ENCODE data around the gene ACTL8.

Gene ACTL8

GRCh38 chr1:17770983-17771382, 15.8 kb downstream of the ACTL8 start:
- no peaks in the 10 kb centered on the region for H3K36me3 Mint-ChIP-seq (ENCODE audit: low read depth)
- H3K4me3 Mint-ChIP-seq = no peak overlapping the region
- no peaks in the 10 kb centered on the region for H3K4me1 Mint-ChIP-seq
- no peak for DNase-seq
- H3K27me3 Mint-ChIP-seq = peaks cover 4% of the 10 kb centered on the region
- no peak overlapping the region for H3K27ac Mint-ChIP-seq
- no peaks in the 10 kb centered on the region for H3K9me3 Mint-ChIP-seq
- no peak for ATAC-seq

GRCh38 chr1:17772615-17773212, 17.6 kb downstream of the ACTL8 start:
- Mint-ChIP-seq H3K36me3 (ENCODE audit: low read depth) (no peaks in the 10 kb centered on the region), H3K4me1 (no peaks in the 10 kb centered on the region), H3K27me3 (no peaks in the 10 kb centered on the region), H3K27ac (no peak overlapping the region), H3K9me3 (no peaks in the 10 kb centered on the region), H3K4me3 (no peak overlapping the region)
- DNase-seq (no peak), ATAC-seq (no peak)

- Mint-ChIP-seq H3K9me3 (no peaks in the 10 kb centered on the region), H3K27ac (no peak overlapping the region), H3K4me1 (no peaks in the 10 kb centered on the region), H3K27me3 (no peaks in the 10 kb centered on the region), H3K4me3 (no peak overlapping the region), H3K36me3 (ENCODE audit: low read depth) (no peaks in the 10 kb centered on the region)
- DNase-seq (no peak), ATAC-seq (no peak)
Observed at GRCh38 chr1:17773591-17774326, 18.6 kb downstream of the ACTL8 start.

GRCh38 chr1:17774452-17774851, 19.3 kb downstream of the ACTL8 start:
- no peak overlapping the region for H3K4me3 Mint-ChIP-seq
- peaks cover 1% of the 10 kb centered on the region for H3K27me3 Mint-ChIP-seq
- no peak overlapping the region for H3K27ac Mint-ChIP-seq
- no peak for DNase-seq
- no peaks in the 10 kb centered on the region for H3K36me3 Mint-ChIP-seq (ENCODE audit: low read depth)
- no peaks in the 10 kb centered on the region for H3K9me3 Mint-ChIP-seq
- ATAC-seq = no peak
- no peaks in the 10 kb centered on the region for H3K4me1 Mint-ChIP-seq

- H3K27ac Mint-ChIP-seq = no peak overlapping the region
- no peaks in the 10 kb centered on the region for H3K36me3 Mint-ChIP-seq (ENCODE audit: low read depth)
- ATAC-seq (no peak), DNase-seq (no peak)
- H3K4me3 Mint-ChIP-seq = no peak overlapping the region
- H3K9me3 Mint-ChIP-seq = no peaks in the 10 kb centered on the region
- H3K27me3 Mint-ChIP-seq = peaks cover 1% of the 10 kb centered on the region
- H3K4me1 Mint-ChIP-seq = no peaks in the 10 kb centered on the region
Observed at GRCh38 chr1:17775796-17776195, 20.7 kb downstream of the ACTL8 start.

GRCh38 chr1:17776426-17776825, 21.3 kb downstream of the ACTL8 start:
- Mint-ChIP-seq H3K27me3 (peaks cover 1% of the 10 kb centered on the region), H3K4me1 (no peaks in the 10 kb centered on the region), H3K4me3 (no peak overlapping the region), H3K9me3 (no peaks in the 10 kb centered on the region), H3K36me3 (ENCODE audit: low read depth) (no peaks in the 10 kb centered on the region), H3K27ac (no peak overlapping the region)
- ATAC-seq = no peak
- no peak for DNase-seq

- DNase-seq (no peak), ATAC-seq (no peak)
- no peaks in the 10 kb centered on the region for H3K9me3 Mint-ChIP-seq
- no peak overlapping the region for H3K27ac Mint-ChIP-seq
- H3K27me3 Mint-ChIP-seq = peaks cover 1% of the 10 kb centered on the region
- no peaks in the 10 kb centered on the region for H3K4me1 Mint-ChIP-seq
- no peak overlapping the region for H3K4me3 Mint-ChIP-seq
- H3K36me3 Mint-ChIP-seq (ENCODE audit: low read depth) = no peaks in the 10 kb centered on the region
Observed at GRCh38 chr1:17777330-17777729, 22.2 kb downstream of the ACTL8 start.

GRCh38 chr1:17777818-17778217, 22.7 kb downstream of the ACTL8 start:
- no peak overlapping the region for H3K27ac Mint-ChIP-seq
- H3K9me3 Mint-ChIP-seq = no peaks in the 10 kb centered on the region
- H3K36me3 Mint-ChIP-seq (ENCODE audit: low read depth) = no peaks in the 10 kb centered on the region
- peaks cover 1% of the 10 kb centered on the region for H3K27me3 Mint-ChIP-seq
- ATAC-seq (no peak), DNase-seq (no peak)
- no peaks in the 10 kb centered on the region for H3K4me1 Mint-ChIP-seq
- H3K4me3 Mint-ChIP-seq = no peak overlapping the region

- no peaks in the 10 kb centered on the region for H3K36me3 Mint-ChIP-seq (ENCODE audit: low read depth)
- H3K27ac Mint-ChIP-seq = no peak overlapping the region
- no peak overlapping the region for H3K4me3 Mint-ChIP-seq
- ATAC-seq = no peak
- peaks cover 1% of the 10 kb centered on the region for H3K27me3 Mint-ChIP-seq
- no peaks in the 10 kb centered on the region for H3K9me3 Mint-ChIP-seq
- H3K4me1 Mint-ChIP-seq = no peaks in the 10 kb centered on the region
- DNase-seq = no peak
Observed at GRCh38 chr1:17780916-17781315, 25.8 kb downstream of the ACTL8 start.

- Mint-ChIP-seq H3K36me3 (ENCODE audit: low read depth) (no peaks in the 10 kb centered on the region), H3K27ac (no peak overlapping the region), H3K9me3 (no peaks in the 10 kb centered on the region), H3K4me1 (no peaks in the 10 kb centered on the region), H3K27me3 (peaks cover 12% of the 10 kb centered on the region), H3K4me3 (no peak overlapping the region)
- DNase-seq (no peak), ATAC-seq (no peak)
Observed at GRCh38 chr1:17789926-17790325, 34.8 kb downstream of the ACTL8 start.

- no peaks in the 10 kb centered on the region for H3K9me3 Mint-ChIP-seq
- peaks cover 14% of the 10 kb centered on the region for H3K27me3 Mint-ChIP-seq
- ATAC-seq (no peak), DNase-seq (no peak)
- no peaks in the 10 kb centered on the region for H3K4me1 Mint-ChIP-seq
- H3K36me3 Mint-ChIP-seq (ENCODE audit: low read depth) = no peaks in the 10 kb centered on the region
- H3K4me3 Mint-ChIP-seq = no peak overlapping the region
- no peak overlapping the region for H3K27ac Mint-ChIP-seq
Observed at GRCh38 chr1:17790383-17791054, 35.4 kb downstream of the ACTL8 start.

- no peak for ATAC-seq
- H3K4me3 Mint-ChIP-seq = no peak overlapping the region
- no peak for DNase-seq
- H3K27me3 Mint-ChIP-seq = peaks cover 14% of the 10 kb centered on the region
- no peaks in the 10 kb centered on the region for H3K36me3 Mint-ChIP-seq (ENCODE audit: low read depth)
- no peaks in the 10 kb centered on the region for H3K9me3 Mint-ChIP-seq
- no peak overlapping the region for H3K27ac Mint-ChIP-seq
- H3K4me1 Mint-ChIP-seq = no peaks in the 10 kb centered on the region
Observed at GRCh38 chr1:17791055-17791390, 35.9 kb downstream of the ACTL8 start.

- ATAC-seq (no peak), DNase-seq (no peak)
- H3K4me1 Mint-ChIP-seq = no peaks in the 10 kb centered on the region
- H3K4me3 Mint-ChIP-seq = no peak overlapping the region
- H3K9me3 Mint-ChIP-seq = no peaks in the 10 kb centered on the region
- H3K36me3 Mint-ChIP-seq (ENCODE audit: low read depth) = no peaks in the 10 kb centered on the region
- peaks cover 14% of the 10 kb centered on the region for H3K27me3 Mint-ChIP-seq
- no peak overlapping the region for H3K27ac Mint-ChIP-seq
Observed at GRCh38 chr1:17791480-17791879, 36.3 kb downstream of the ACTL8 start.

- Mint-ChIP-seq H3K27ac (no peak overlapping the region), H3K36me3 (ENCODE audit: low read depth) (no peaks in the 10 kb centered on the region), H3K9me3 (no peaks in the 10 kb centered on the region), H3K4me3 (no peak overlapping the region), H3K4me1 (no peaks in the 10 kb centered on the region), H3K27me3 (peaks cover 14% of the 10 kb centered on the region)
- DNase-seq (no peak), ATAC-seq (no peak)
Observed at GRCh38 chr1:17792421-17792820, 37.3 kb downstream of the ACTL8 start.

GRCh38 chr1:17795081-17795809, 40.1 kb downstream of the ACTL8 start:
- H3K27me3 Mint-ChIP-seq = peaks cover 20% of the 10 kb centered on the region
- no peaks in the 10 kb centered on the region for H3K36me3 Mint-ChIP-seq (ENCODE audit: low read depth)
- DNase-seq = no peak
- no peaks in the 10 kb centered on the region for H3K9me3 Mint-ChIP-seq
- no peaks in the 10 kb centered on the region for H3K4me1 Mint-ChIP-seq
- H3K27ac Mint-ChIP-seq = no peak overlapping the region
- ATAC-seq = no peak
- H3K4me3 Mint-ChIP-seq = no peak overlapping the region

Data from activated naive CD8-positive, alpha-beta T cell treated with anti-CD3 and anti-CD28 coated beads, Interleukin-2, amount 50 U/mL, for 24 hours (primary cell).